AG10803 (cell line): ENCODE results near the gene AP3S1.

Experiments used
- DNase-seq: peaks from one replicate; pipeline ENCODE4 v3.0.0; 2010; ENCODE audit warnings: low read depth
- H3K4me3 ChIP-seq: 2 replicates; pipeline ENCODE4 v1.5.1; 2011; ENCODE audit warnings: mild to moderate bottlenecking, low read length, control low read depth
- CTCF ChIP-seq: conservative IDR thresholded peaks from 2 replicates; pipeline ENCODE4 v1.5.1; 2011; ENCODE audit warnings: mild to moderate bottlenecking, low read length, control low read depth, inconsistent platforms

AP3S1 gene

DNA sequence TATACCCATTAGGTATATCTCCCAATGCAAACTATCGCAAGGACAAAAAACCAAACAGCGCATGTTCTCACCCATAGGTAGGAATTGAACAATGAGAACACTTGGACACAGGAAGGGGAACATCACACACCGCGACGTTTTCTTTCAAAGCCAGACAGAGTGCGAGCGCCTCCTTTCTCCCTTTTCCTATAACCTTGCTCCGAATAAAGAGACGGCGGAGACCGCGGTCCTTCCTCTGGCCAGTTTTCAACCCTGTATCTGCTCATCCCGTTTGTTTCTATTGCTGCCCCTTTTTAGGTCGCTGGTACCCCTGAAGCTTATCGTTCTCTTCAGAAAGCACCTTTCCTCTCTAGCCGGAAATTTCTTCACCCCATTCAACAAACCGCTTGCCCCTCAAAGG lies 121.8 kb downstream of the AP3S1 start:
- TF ChIP-seq CTCF = no peak
- H3K4me3 ChIP-seq = no peak overlapping the region

More for the DNA sequence above, 121.8 kb downstream of the AP3S1 start:
- no peak for DNase-seq
